ENCODE measurements around the gene HBA1. TPM values are rescaled to one million over a fixed set of nuclear protein-coding genes. Genes with fewer than 3 reads are reported as not detected.
A peak's percentile ranks its signal among the peaks of the same experiment; 100 is the strongest.

The HBA1 gene
- total RNA-seq, 3 donors from 2014 or later (not counting 1 experiment from before 2014, with no cell fraction given), result 16.9 TPM; not detected in 2

DNA sequence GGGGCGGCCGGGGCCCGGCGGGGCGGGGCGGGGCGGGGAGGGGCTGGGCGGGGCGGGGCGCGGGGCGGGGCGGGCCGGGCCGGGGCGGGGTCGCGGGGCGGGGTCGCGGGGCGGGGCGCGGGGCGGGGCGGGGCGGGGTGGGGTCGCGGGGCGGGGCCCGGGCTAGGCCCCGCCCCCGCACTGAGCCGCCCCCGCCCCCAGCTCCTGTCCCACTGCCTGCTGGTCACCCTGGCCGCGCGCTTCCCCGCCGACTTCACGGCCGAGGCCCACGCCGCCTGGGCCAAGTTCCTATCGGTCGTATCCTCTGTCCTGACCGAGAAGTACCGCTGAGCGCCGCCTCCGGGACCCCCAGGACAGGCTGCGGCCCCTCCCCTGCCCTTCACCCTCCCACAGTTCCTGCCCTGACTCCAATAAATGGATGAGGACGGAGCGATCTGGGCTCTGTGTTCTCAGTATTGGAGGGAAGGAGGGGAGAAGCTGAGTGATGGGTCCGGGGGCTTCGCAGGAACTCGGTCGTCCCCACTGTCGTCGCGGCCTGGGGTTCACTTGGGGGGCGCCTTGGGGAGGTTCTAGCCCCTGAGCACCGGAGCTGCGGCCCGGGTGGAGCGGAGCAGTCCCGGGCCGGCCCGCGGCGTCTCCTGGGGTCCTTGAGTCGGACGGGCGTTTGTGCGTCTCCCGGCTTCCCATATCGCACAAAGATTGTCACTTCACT is 11.5 kb upstream of the HBA1 start:
- no peaks in the 10 kb centered on the region for H3K9me3 Mint-ChIP-seq
- TF ChIP-seq, protein P1, sequence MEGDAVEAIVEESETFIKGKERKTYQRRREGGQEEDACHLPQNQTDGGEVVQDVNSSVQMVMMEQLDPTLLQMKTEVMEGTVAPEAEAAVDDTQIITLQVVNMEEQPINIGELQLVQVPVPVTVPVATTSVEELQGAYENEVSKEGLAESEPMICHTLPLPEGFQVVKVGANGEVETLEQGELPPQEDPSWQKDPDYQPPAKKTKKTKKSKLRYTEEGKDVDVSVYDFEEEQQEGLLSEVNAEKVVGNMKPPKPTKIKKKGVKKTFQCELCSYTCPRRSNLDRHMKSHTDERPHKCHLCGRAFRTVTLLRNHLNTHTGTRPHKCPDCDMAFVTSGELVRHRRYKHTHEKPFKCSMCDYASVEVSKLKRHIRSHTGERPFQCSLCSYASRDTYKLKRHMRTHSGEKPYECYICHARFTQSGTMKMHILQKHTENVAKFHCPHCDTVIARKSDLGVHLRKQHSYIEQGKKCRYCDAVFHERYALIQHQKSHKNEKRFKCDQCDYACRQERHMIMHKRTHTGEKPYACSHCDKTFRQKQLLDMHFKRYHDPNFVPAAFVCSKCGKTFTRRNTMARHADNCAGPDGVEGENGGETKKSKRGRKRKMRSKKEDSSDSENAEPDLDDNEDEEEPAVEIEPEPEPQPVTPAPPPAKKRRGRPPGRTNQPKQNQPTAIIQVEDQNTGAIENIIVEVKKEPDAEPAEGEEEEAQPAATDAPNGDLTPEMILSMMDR (IDR thresholded peaks at IDR 0.05), result no peak
- no peaks in the 10 kb centered on the region for H3K36me3 Mint-ChIP-seq
- 5% methylated on average over 50 of the region's 77 CpGs for WGBS (ENCODE audit: insufficient coverage)
- no peak for DNase-seq
- intact Hi-C loops (cut with micrococcal nuclease), result no loop called here
- no peak overlapping the region for H3K27ac Mint-ChIP-seq
- Histone ChIP-seq H3K9me3 (ENCODE audit: control insufficient read depth, insufficient read depth, low read length) (no peaks in the 10 kb centered on the region), H3K4me3 (ENCODE audit: low read length) (no peak overlapping the region), H3K4me1 (ENCODE audit: control insufficient read depth, insufficient read depth, low read length) (peaks cover 21% of the 10 kb centered on the region), H3K27me3 (ENCODE audit: control insufficient read depth, insufficient read depth, low read length) (peaks cover 32% of the 10 kb centered on the region), H3K27ac (ENCODE audit: low read length) (no peak overlapping the region), H3K36me3 (ENCODE audit: control insufficient read depth, insufficient read depth, low read length) (no peaks in the 10 kb centered on the region)
- peaks cover 0 to 33% of the 10 kb centered on the region in 2 donors for H3K27me3 Mint-ChIP-seq (ENCODE audit: low read depth in 2 of 2)
- H3K4me3 Mint-ChIP-seq, result peak overlapping the region; percentile 58
- peak; percentile 59 to 70 (median 61) for ATAC-seq
- peaks cover 0 to 11% of the 10 kb centered on the region in 2 donors for H3K4me1 Mint-ChIP-seq

DNA sequence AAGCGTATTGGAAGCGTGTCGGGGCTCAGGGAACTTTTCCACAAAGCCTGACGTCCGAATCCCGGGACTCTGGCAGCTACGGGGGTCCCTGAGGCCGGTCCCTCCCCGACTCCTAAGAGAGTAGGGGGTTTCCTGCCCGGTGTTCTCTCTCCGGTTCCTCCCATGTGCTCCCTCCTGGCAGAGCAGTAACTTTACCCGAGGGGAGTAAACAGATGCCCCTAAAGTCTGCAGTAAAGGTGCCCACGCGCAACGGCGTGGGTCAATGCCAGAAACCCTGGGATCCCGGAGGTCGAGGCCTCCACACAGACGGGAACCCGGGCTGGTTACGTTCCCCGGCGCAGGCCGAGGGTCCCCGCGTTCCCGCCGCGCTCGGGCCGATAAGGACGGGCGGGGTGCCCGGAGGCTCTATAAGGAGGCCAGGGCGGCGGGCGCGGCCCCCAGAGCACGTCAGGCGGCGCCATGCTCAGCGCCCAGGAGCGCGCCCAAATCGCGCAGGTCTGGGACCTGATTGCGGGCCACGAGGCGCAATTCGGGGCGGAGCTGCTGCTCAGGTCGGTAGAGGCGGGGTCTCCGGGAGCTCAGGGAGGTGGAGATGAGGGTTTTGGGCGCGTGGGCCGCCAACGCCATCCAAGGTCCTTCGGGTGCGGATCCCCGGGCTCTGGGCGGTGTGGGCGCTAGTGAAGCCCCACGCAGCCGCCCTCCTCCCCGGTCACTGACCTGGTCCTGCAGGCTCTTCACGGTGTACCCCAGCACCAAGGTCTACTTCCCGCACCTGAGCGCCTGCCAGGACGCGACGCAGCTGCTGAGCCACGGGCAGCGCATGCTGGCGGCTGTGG is 10.7 kb upstream of the HBA1 start, which contains the start of gene HBM:
HBM (plus strand) TSS at position 440 of the 836 bp plus-strand sequence; CDS start at position 460, 20 bp downstream.
- Mint-ChIP-seq H3K4me3 (peak within 1 kb of the TSS; percentile 58), H3K27ac (no peak within 1 kb of the TSS), H3K4me1 (peaks cover 0 to 11% of the 10 kb centered on the region in 2 donors), H3K36me3 (no peaks in the 10 kb centered on the region), H3K9me3 (no peaks in the 10 kb centered on the region), H3K27me3 (ENCODE audit: low read depth in 2 of 2) (peaks cover 3 to 38% of the 10 kb centered on the region in 2 donors)
- ATAC-seq (peak in 2 of 3 donors; percentile 26 to 29), DNase-seq (peak in 1 of 2 donors; percentile 32)
- TF ChIP-seq, protein P1 (IDR thresholded peaks at IDR 0.05), result no peak
- no peak within 1 kb of the TSS for H3K27ac ChIP-seq (ENCODE audit: low read length)
- H3K4me1 ChIP-seq (ENCODE audit: control insufficient read depth, insufficient read depth, low read length), result peaks cover 21% of the 10 kb centered on the region
- H3K36me3 ChIP-seq (ENCODE audit: control insufficient read depth, insufficient read depth, low read length), result no peaks in the 10 kb centered on the region
- H3K9me3 ChIP-seq (ENCODE audit: control insufficient read depth, insufficient read depth, low read length), result no peaks in the 10 kb centered on the region
- WGBS (ENCODE audit: insufficient coverage), result 4% methylated on average over 75 of the region's 75 CpGs
- intact Hi-C loops (cut with micrococcal nuclease), result no loop called here
- H3K4me3 ChIP-seq (ENCODE audit: low read length), result no peak within 1 kb of the TSS
- peaks cover 34% of the 10 kb centered on the region for H3K27me3 ChIP-seq (ENCODE audit: control insufficient read depth, insufficient read depth, low read length)

DNA sequence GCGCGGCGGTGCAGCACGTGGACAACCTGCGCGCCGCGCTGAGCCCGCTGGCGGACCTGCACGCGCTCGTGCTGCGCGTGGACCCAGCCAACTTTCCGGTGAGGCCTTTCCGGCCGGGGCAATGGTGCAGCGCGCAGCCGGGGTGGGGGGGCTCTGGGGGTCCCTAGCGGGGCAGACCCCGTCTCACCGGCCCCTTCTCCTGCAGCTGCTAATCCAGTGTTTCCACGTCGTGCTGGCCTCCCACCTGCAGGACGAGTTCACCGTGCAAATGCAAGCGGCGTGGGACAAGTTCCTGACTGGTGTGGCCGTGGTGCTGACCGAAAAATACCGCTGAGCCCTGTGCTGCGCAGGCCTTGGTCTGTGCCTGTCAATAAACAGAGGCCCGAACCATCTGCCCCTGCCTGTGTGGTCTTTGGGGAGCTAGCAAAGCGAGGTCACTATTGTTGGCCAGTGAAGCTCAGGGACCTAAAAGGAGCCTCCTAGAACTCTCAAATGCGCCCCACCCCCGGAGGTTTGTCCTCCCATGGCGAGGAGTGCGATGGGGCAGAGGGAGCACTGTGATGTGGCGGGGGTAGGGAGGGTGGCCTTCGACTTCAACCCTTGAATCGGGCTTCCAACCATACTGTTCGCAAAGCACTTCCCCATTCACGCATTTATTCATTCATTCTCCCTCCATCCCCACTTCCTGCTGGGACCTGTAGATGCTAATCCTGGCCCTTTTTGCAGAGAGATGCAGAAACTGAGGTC is 9.9 kb upstream of the HBA1 start:
- intact Hi-C loops (cut with micrococcal nuclease), result no loop called here
- peak in 1 of 2 donors; percentile 42 for DNase-seq
- peaks cover 34% of the 10 kb centered on the region for H3K27me3 ChIP-seq (ENCODE audit: control insufficient read depth, insufficient read depth, low read length)
- no peaks in the 10 kb centered on the region for H3K36me3 ChIP-seq (ENCODE audit: control insufficient read depth, insufficient read depth, low read length)
- H3K4me1 ChIP-seq (ENCODE audit: control insufficient read depth, insufficient read depth, low read length), result peaks cover 21% of the 10 kb centered on the region
- ATAC-seq, result peak in 2 of 3 donors; percentile 30 to 50
- no peaks in the 10 kb centered on the region for H3K9me3 ChIP-seq (ENCODE audit: control insufficient read depth, insufficient read depth, low read length)
- Mint-ChIP-seq H3K4me1 (peaks cover 0 to 11% of the 10 kb centered on the region in 2 donors), H3K36me3 (no peaks in the 10 kb centered on the region), H3K4me3 (peak overlapping the region; percentile 35), H3K27me3 (ENCODE audit: low read depth in 2 of 2) (peaks cover 7 to 36% of the 10 kb centered on the region in 2 donors), H3K9me3 (no peaks in the 10 kb centered on the region), H3K27ac (no peak overlapping the region)
- WGBS (ENCODE audit: insufficient coverage), result 6% methylated on average over 42 of the region's 45 CpGs
- no peak overlapping the region for H3K4me3 ChIP-seq (ENCODE audit: low read length)
- TF ChIP-seq, protein P1 (IDR thresholded peaks at IDR 0.05), result no peak
- no peak overlapping the region for H3K27ac ChIP-seq (ENCODE audit: low read length)
